H9 (cell line): ENCODE results near the gene GSG1L. TPM values are rescaled to one million over a fixed set of nuclear protein-coding genes. Genes with fewer than 3 reads are reported as not detected.

Experiments
- DNase-seq: peaks from one replicate; pipeline ENCODE4 v3.0.0-alpha.2; 2017
- H2AFZ ChIP-seq: one replicate; pipeline ENCODE4 v1.6.1; 2013; ENCODE audit warnings: mild to moderate bottlenecking, low read length, control low read depth, moderate library complexity
- H2AK5ac ChIP-seq: 2 replicates; pipeline ENCODE4 v1.6.1; 2013; ENCODE audit warnings: low read length, control low read depth, mixed read lengths; ENCODE audit not compliant: insufficient read length
- H2BK120ac ChIP-seq: one replicate; pipeline ENCODE4 v1.6.1; 2013; ENCODE audit warnings: low read depth, mild to moderate bottlenecking, low read length, control low read depth, inconsistent platforms; ENCODE audit not compliant: poor library complexity, severe bottlenecking
- H2BK12ac ChIP-seq: 2 replicates; pipeline ENCODE4 v1.6.1; 2013; ENCODE audit warnings: low read length, control low read depth, mixed read lengths, low read depth; ENCODE audit not compliant: insufficient read length
- H2BK15ac ChIP-seq: 2 replicates; pipeline ENCODE4 v1.6.1; 2013; ENCODE audit warnings: low read depth, low read length, control low read depth
- H2BK20ac ChIP-seq: one replicate; pipeline ENCODE4 v1.6.1; 2013; ENCODE audit warnings: low read depth, mild to moderate bottlenecking, low read length, control low read depth, inconsistent platforms; ENCODE audit not compliant: poor library complexity, severe bottlenecking
- H2BK5ac ChIP-seq: 2 replicates; pipeline ENCODE4 v1.6.1; 2013; ENCODE audit warnings: low read length, control low read depth, mixed read lengths; ENCODE audit not compliant: insufficient read length
- H3K14ac ChIP-seq: 2 replicates; pipeline ENCODE4 v1.6.1; 2013; ENCODE audit warnings: low read length, control low read depth; ENCODE audit not compliant: insufficient read depth
- H3K18ac ChIP-seq: 2 replicates; pipeline ENCODE4 v1.6.1; 2013; ENCODE audit warnings: low read depth, mild to moderate bottlenecking, mixed read lengths, low read length, control low read depth; ENCODE audit not compliant: insufficient read length
- H3K23ac ChIP-seq: 2 replicates; pipeline ENCODE4 v1.6.1; 2013; ENCODE audit warnings: low read length, control low read depth, mixed read lengths, low read depth; ENCODE audit not compliant: insufficient read length
- H3K23me2 ChIP-seq: 2 replicates; pipeline ENCODE4 v1.6.1; 2013; ENCODE audit warnings: low read depth, mild to moderate bottlenecking, mixed read lengths, low read length, control low read depth; ENCODE audit not compliant: insufficient read length, poor library complexity, severe bottlenecking
- H3K27ac ChIP-seq: 2 replicates; pipeline ENCODE4 v1.5.1; 2013; ENCODE audit warnings: low read length, control low read depth, mixed read lengths, low read depth; ENCODE audit not compliant: insufficient read length
- H3K27me3 ChIP-seq: 2 replicates; pipeline ENCODE4 v1.6.1; 2013; ENCODE audit warnings: low read length, control low read depth, inconsistent platforms; ENCODE audit not compliant: insufficient read depth
- H3K4ac ChIP-seq: 2 replicates; pipeline ENCODE4 v1.6.1; 2013; ENCODE audit warnings: low read depth, mild to moderate bottlenecking, control low read depth, inconsistent platforms, low read length, moderate library complexity
- H3K4me1 ChIP-seq: 2 replicates; pipeline ENCODE4 v1.6.1; 2013; ENCODE audit warnings: low read length, control low read depth, inconsistent platforms; ENCODE audit not compliant: insufficient read depth
- H3K4me2 ChIP-seq: 2 replicates; pipeline ENCODE4 v1.6.1; 2013; ENCODE audit warnings: low read length, control low read depth, mixed read lengths; ENCODE audit not compliant: insufficient read length, insufficient read depth
- H3K56ac ChIP-seq: 2 replicates; pipeline ENCODE4 v1.6.1; 2013; ENCODE audit warnings: low read depth, mild to moderate bottlenecking, mixed read lengths, low read length, control low read depth; ENCODE audit not compliant: insufficient read length
- H3K79me1 ChIP-seq: 2 replicates; pipeline ENCODE4 v1.6.1; 2013; ENCODE audit warnings: low read depth, mild to moderate bottlenecking, moderate library complexity, low read length, control low read depth, inconsistent platforms; ENCODE audit not compliant: insufficient read depth, poor library complexity, severe bottlenecking
- H3K79me2 ChIP-seq: 2 replicates; pipeline ENCODE4 v1.6.1; 2013; ENCODE audit warnings: low read length, control low read depth, inconsistent platforms; ENCODE audit not compliant: insufficient read depth
- H3K9ac ChIP-seq: 2 replicates; pipeline ENCODE4 v1.6.1; 2013; ENCODE audit warnings: low read length, control low read depth, mixed read lengths; ENCODE audit not compliant: insufficient read length; ENCODE audit errors: extremely low read depth
- H3K9me3 ChIP-seq: one replicate; pipeline ENCODE4 v1.6.1; 2013; ENCODE audit warnings: low read depth, low read length, inconsistent platforms; ENCODE audit not compliant: control insufficient read depth
- H3T11ph ChIP-seq: one replicate; pipeline ENCODE4 v1.6.1; 2013; ENCODE audit warnings: mild to moderate bottlenecking, low read length, control low read depth, inconsistent platforms
- H4K20me1 ChIP-seq: one replicate; pipeline ENCODE4 v1.6.1; 2013; ENCODE audit not compliant: control insufficient read depth, insufficient read length, insufficient read depth
- H4K5ac ChIP-seq: 2 replicates; pipeline ENCODE4 v1.6.1; 2013; ENCODE audit warnings: low read depth, mild to moderate bottlenecking, mixed read lengths, low read length, control low read depth; ENCODE audit not compliant: insufficient read length
- H4K8ac ChIP-seq: replicated peaks from 2 replicates; pipeline ENCODE4 v1.6.1; 2013; ENCODE audit warnings: low read length, control low read depth, mixed read lengths, low read depth; ENCODE audit not compliant: insufficient read length
- H4K91ac ChIP-seq: 2 replicates; pipeline ENCODE4 v1.6.1; 2013; ENCODE audit warnings: low read depth, mild to moderate bottlenecking, moderate library complexity, mixed read lengths, low read length, control low read depth; ENCODE audit not compliant: insufficient read length
- H3K27ac Mint-ChIP-seq, 3 experiments: 2 replicates in 2 of 3; 3 replicates in 1 of 3; pipeline ENCODE4 v1.8.0; 2020 to 2021; ENCODE audit warnings: mixed read lengths in 3 of 3, mild to moderate bottlenecking in 1 of 3, moderate library complexity in 1 of 3
- H3K27me3 Mint-ChIP-seq: 2 replicates; pipeline ENCODE4 v1.8.0; 2021; ENCODE audit warnings: low read depth, mild to moderate bottlenecking, moderate library complexity, mixed read lengths
- H3K36me3 Mint-ChIP-seq, 3 experiments: 2 replicates in 2 of 3; 3 replicates in 1 of 3; pipeline ENCODE4 v1.8.0; 2020 to 2021; ENCODE audit warnings: low read depth in 3 of 3, mixed read lengths in 3 of 3; ENCODE audit not compliant: insufficient read depth in 1 of 3
- H3K4me1 Mint-ChIP-seq, 2 experiments: 2 replicates each; pipeline ENCODE4 v1.8.0; 2020; ENCODE audit warnings: mixed read lengths in 2 of 2
- H3K4me3 Mint-ChIP-seq, 2 experiments: 2 replicates in 1 of 2; 3 replicates in 1 of 2; pipeline ENCODE4 v1.8.0; 2020 to 2021; ENCODE audit warnings: mild to moderate bottlenecking in 2 of 2, mixed read lengths in 2 of 2, moderate library complexity in 1 of 2
- H3K9me3 Mint-ChIP-seq, 2 experiments: 2 replicates in 1 of 2; 3 replicates in 1 of 2; pipeline ENCODE4 v1.8.0; 2020; ENCODE audit warnings: mild to moderate bottlenecking in 2 of 2, mixed read lengths in 2 of 2, moderate library complexity in 1 of 2
- CTCF ChIP-seq: fragments of 200-600 bp; sonication (generic); conservative IDR thresholded peaks from 3 replicates; pipeline ENCODE4 v1.8.0; 2021; ENCODE audit warnings: antibody characterized with exemption, mild to moderate bottlenecking
- WGBS: extraction: QIAGEN DNeasy Blood & Tissue Kit; methylation state at CpG from one replicate; pipeline ENCODE4 v1.1.7; 2013; ENCODE audit warnings: missing lambda C conversion rate, low lambda C conversion rate, mixed read lengths; ENCODE audit not compliant: insufficient read length; ENCODE audit errors: extremely low coverage; 5-methylcytosine and 5-hydroxymethylcytosine counted together
- total RNA-seq: library from RNA; stranded (reverse); gene quantifications from 2 replicates; pipeline ENCODE4 v1.2.1, GENCODE V29; 2021

Gene GSG1L
- total RNA-seq, 1 experiment from 2014 or later, result 0.35 TPM

DNA sequence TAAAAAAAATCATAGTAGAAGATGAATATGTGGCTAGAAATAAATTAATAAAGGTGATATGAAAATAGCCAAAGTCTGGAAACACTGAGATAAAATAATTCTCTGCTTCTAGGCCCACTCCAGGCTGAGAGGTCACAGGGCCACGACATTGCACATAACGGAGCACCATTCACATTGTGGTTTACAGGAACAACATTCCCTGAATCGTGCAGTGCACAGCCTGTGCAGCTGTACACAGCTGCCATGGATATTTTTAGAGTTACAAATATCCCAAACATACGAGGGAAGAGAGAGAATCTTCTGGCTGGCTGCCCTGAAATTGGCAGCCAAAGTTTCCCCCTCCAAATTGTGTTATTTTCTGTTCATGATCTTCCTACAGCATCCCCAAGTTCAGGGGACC is 68.8 kb downstream of the GSG1L start:
- Histone ChIP-seq H2BK15ac (no peak overlapping the region), H3K56ac (no peak overlapping the region), H3K23ac (no peak overlapping the region), H3K23me2 (no peaks in the 10 kb centered on the region), H3K9me3 (peaks cover 7% of the 10 kb centered on the region), H4K20me1 (no peaks in the 10 kb centered on the region), H3T11ph (no peak overlapping the region), H3K27ac (no peak overlapping the region), H3K14ac (no peak overlapping the region), H2BK20ac (no peak overlapping the region), H4K8ac (no peak overlapping the region), H2BK12ac (no peak overlapping the region), H3K4me1 (no peaks in the 10 kb centered on the region), H3K4ac (no peak overlapping the region), H4K91ac (no peak overlapping the region), H2AK5ac (no peak overlapping the region), H2BK5ac (no peak overlapping the region), H4K5ac (no peak overlapping the region), H3K9ac (no peak overlapping the region), H2BK120ac (no peak overlapping the region), H3K18ac (no peak overlapping the region), H3K27me3 (no peaks in the 10 kb centered on the region), H3K79me1 (no peaks in the 10 kb centered on the region), H3K4me2 (no peak overlapping the region), H3K79me2 (no peaks in the 10 kb centered on the region), H2AFZ (no peak overlapping the region)
- peaks cover 2 to 18% of the 10 kb centered on the region in 2 experiments; a peak in 4 of 5 replicates for H3K9me3 Mint-ChIP-seq
- DNase-seq, result no peak
- no CpG with 5 or more reads among the region's 4 CpGs for WGBS
- H3K4me3 Mint-ChIP-seq, result no peak overlapping the region
- peaks cover 0 to 9% (median 6%) of the 10 kb centered on the region in 3 experiments; a peak in 4 of 7 replicates for H3K36me3 Mint-ChIP-seq
- H3K4me1 Mint-ChIP-seq, result no peaks in the 10 kb centered on the region
- H3K27me3 Mint-ChIP-seq, result peaks cover 2% of the 10 kb centered on the region
- no peak overlapping the region for H3K27ac Mint-ChIP-seq
- TF ChIP-seq CTCF, result no peak
